Panc1 (cell line): ENCODE measurements around the gene HOXD3. TPM values are rescaled to one million over a fixed set of nuclear protein-coding genes. Genes with fewer than 3 reads are reported as not detected.

Experiments
- ATAC-seq: fragments of 200-7000 bp; cut with Tn5 transposase; 2 replicates; pipeline ENCODE4 v1.9.1; 2020; ENCODE audit warnings: mild to moderate bottlenecking, moderate library complexity
- BruUV-seq: library from RNA; stranded (reverse); fragments of 400-500 nt; replicated peaks from 2 replicates; lab custom pipeline; 2021; lab: Mats Ljungman, UMichigan
- CTCF ChIA-PET: fragments of 300-600 bp; sonication (Branson Sonifier 250); formaldehyde crosslinking; loops from one replicate; lab custom pipeline; 2022; ENCODE audit warnings: antibody characterized with exemption; lab: Charles Lee
- POLR2A ChIA-PET: fragments of 300-600 bp; sonication (Branson Sonifier 250); formaldehyde crosslinking; loops from one replicate; lab custom pipeline; 2022; ENCODE audit warnings: antibody characterized with exemption; lab: Charles Lee
- DNase-seq: peaks from one replicate; pipeline ENCODE4 v3.0.0-alpha.2; 2010; ENCODE audit warnings: low read depth, low spot score
- H3K27ac ChIP-seq: 2 replicates; pipeline ENCODE4 v1.5.1; 2011; ENCODE audit warnings: mild to moderate bottlenecking, low read length, inconsistent platforms
- H3K27me3 ChIP-seq: fragments of 200-500 bp; sonication (Bioruptor generic); 2 replicates; pipeline ENCODE4 v1.6.0; 2014; ENCODE audit warnings: low read length, inconsistent platforms; ENCODE audit not compliant: control insufficient read depth, insufficient read depth
- H3K36me3 ChIP-seq: fragments of 200-500 bp; sonication (Bioruptor generic); 2 replicates; pipeline ENCODE4 v1.5.1; 2014; ENCODE audit warnings: inconsistent platforms, mild to moderate bottlenecking, low read length, moderate library complexity; ENCODE audit not compliant: control insufficient read depth, insufficient read depth
- H3K4me1 ChIP-seq: 2 replicates; pipeline ENCODE4 v1.5.1; 2011; ENCODE audit warnings: inconsistent platforms, mild to moderate bottlenecking, low read length, moderate library complexity; ENCODE audit not compliant: control insufficient read depth, insufficient read depth
- H3K4me3 ChIP-seq, 2 experiments: 2 replicates each; pipeline ENCODE4 v1.5.1; 2011 to 2012; ENCODE audit warnings: low read depth in 2 of 2, low read length in 2 of 2, mild to moderate bottlenecking in 2 of 2, inconsistent platforms in 1 of 2, moderate library complexity in 1 of 2
- H3K9me3 ChIP-seq: fragments of 200-500 bp; sonication (Bioruptor generic); 2 replicates; pipeline ENCODE4 v1.5.1; 2014; ENCODE audit warnings: low read depth, mild to moderate bottlenecking, inconsistent platforms, low read length, moderate library complexity; ENCODE audit not compliant: control insufficient read depth, insufficient read depth
- POLR2AphosphoS5 ChIP-seq: IDR thresholded peaks from 2 replicates; pipeline ENCODE4 v1.6.1; 2012; ENCODE audit warnings: mild to moderate bottlenecking, low read depth, low read length, moderate library complexity
- REST ChIP-seq, 2 experiments: IDR thresholded peaks; 2 replicates each; pipeline ENCODE4 v1.6.1; 2011 to 2012; ENCODE audit warnings: low read depth in 2 of 2, control low read depth in 1 of 2, low read length in 1 of 2, mild to moderate bottlenecking in 1 of 2, moderate library complexity in 1 of 2; ENCODE audit not compliant: insufficient read depth in 1 of 2
- SIN3A ChIP-seq: IDR thresholded peaks from 2 replicates; pipeline ENCODE4 v1.6.1; 2012; ENCODE audit warnings: low read depth, mild to moderate bottlenecking, low read length, moderate library complexity, borderline replicate concordance; ENCODE audit not compliant: insufficient read depth
- TCF7L2 ChIP-seq: IDR thresholded peaks from 2 replicates; pipeline ENCODE4 v1.6.1; 2011; ENCODE audit warnings: mild to moderate bottlenecking, low read depth, low read length, inconsistent platforms
- in situ Hi-C: cut with HindIII; loops from 2 replicates; pipeline ENCODE4 v1.10.0; 2016; ENCODE audit warnings: low sequenced_read_pairs, low pct_unique_long_range_greater_than_20kb
- intact Hi-C: fragments of 100-400 bp; cut with micrococcal nuclease; formaldehyde crosslinking; loops from one replicate; pipeline ENCODE4 v1.10.0; 2022; ENCODE audit not compliant: unreplicated experiment
- total RNA-seq: library from RNA; stranded (reverse); gene quantifications from one replicate; pipeline ENCODE4 v1.2.1, GENCODE V29; 2021; ENCODE audit not compliant: unreplicated experiment
- TF ChIP-seq, protein P1 (sequence below): fragments of 450-650 bp; IDR thresholded peaks from 2 replicates; pipeline ENCODE4 v1.5.1; 2017; ENCODE audit warnings: mild to moderate bottlenecking

HOXD3 gene
- total RNA-seq, 1 experiment from 2014 or later: 1.8 TPM

- DNase-seq (no peak), ATAC-seq (no peak)
- no TSS peak for BruUV-seq
- intact Hi-C loops: no loop called here
- Histone ChIP-seq H3K27me3 (no peaks in the 10 kb centered on the region), H3K4me1 (no peaks in the 10 kb centered on the region), H3K36me3 (no peaks in the 10 kb centered on the region), H3K27ac (no peak overlapping the region), H3K9me3 (no peaks in the 10 kb centered on the region), H3K4me3 (no peak overlapping the region)
- in situ Hi-C loops: no loop called here
- TF ChIP-seq POLR2AphosphoS5 (no peak), REST (IDR thresholded peaks at IDR 0.05; ENCODE audit: insufficient read depth in 1 of 2, low read depth in 2 of 2, low read length in 1 of 2) (no peak), TCF7L2 (no peak), SIN3A (no peak)
- TF ChIP-seq, protein P1, sequence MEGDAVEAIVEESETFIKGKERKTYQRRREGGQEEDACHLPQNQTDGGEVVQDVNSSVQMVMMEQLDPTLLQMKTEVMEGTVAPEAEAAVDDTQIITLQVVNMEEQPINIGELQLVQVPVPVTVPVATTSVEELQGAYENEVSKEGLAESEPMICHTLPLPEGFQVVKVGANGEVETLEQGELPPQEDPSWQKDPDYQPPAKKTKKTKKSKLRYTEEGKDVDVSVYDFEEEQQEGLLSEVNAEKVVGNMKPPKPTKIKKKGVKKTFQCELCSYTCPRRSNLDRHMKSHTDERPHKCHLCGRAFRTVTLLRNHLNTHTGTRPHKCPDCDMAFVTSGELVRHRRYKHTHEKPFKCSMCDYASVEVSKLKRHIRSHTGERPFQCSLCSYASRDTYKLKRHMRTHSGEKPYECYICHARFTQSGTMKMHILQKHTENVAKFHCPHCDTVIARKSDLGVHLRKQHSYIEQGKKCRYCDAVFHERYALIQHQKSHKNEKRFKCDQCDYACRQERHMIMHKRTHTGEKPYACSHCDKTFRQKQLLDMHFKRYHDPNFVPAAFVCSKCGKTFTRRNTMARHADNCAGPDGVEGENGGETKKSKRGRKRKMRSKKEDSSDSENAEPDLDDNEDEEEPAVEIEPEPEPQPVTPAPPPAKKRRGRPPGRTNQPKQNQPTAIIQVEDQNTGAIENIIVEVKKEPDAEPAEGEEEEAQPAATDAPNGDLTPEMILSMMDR: no peak
- CTCF ChIA-PET: no interaction called here
- POLR2A ChIA-PET: no interaction called here
These were observed 15.9 kb downstream of the HOXD3 start for GRCh38 chr2:176172895-176173566.

- in situ Hi-C loops: no loop called here
- Histone ChIP-seq H3K27ac (no peak overlapping the region), H3K4me3 (no peak overlapping the region), H3K36me3 (no peaks in the 10 kb centered on the region), H3K4me1 (no peaks in the 10 kb centered on the region), H3K9me3 (no peaks in the 10 kb centered on the region), H3K27me3 (no peaks in the 10 kb centered on the region)
- POLR2A ChIA-PET: no interaction called here
- CTCF ChIA-PET: no interaction called here
- DNase-seq (no peak), ATAC-seq (no peak)
- no TSS peak for BruUV-seq
- TF ChIP-seq SIN3A (no peak), POLR2AphosphoS5 (no peak), TCF7L2 (no peak), REST (IDR thresholded peaks at IDR 0.05; ENCODE audit: insufficient read depth in 1 of 2, low read depth in 2 of 2, low read length in 1 of 2) (no peak)
- TF ChIP-seq, protein P1: no peak
- intact Hi-C loops: no loop called here
These were observed 16.7 kb downstream of the HOXD3 start for GRCh38 chr2:176173567-176174381.
